Caco-2 (cell line): ENCODE data around the gene ARHGEF7. TPM values are rescaled to one million over a fixed set of nuclear protein-coding genes. Genes with fewer than 3 reads are reported as not detected.

Experiments
- BruUV-seq: library from RNA; stranded (reverse); fragments of 400-500 nt; replicated peaks from 2 replicates; lab custom pipeline; 2021; lab: Mats Ljungman, UMichigan
- CTCF ChIA-PET: fragments of 300-600 bp; sonication (Branson Sonifier 250); formaldehyde crosslinking; loops from one replicate; lab custom pipeline; 2022; ENCODE audit warnings: antibody characterized with exemption; lab: Charles Lee
- POLR2A ChIA-PET: fragments of 300-600 bp; sonication (Branson Sonifier 250); formaldehyde crosslinking; loops from one replicate; lab custom pipeline; 2022; ENCODE audit warnings: antibody characterized with exemption; lab: Charles Lee
- DNase-seq, 2 experiments: peaks; one replicate each; pipeline versions ENCODE4 v3.0.0 to v3.0.0-alpha.2; 2020 to 2022
- H3K27me3 ChIP-seq: replicated peaks from 2 replicates; pipeline ENCODE4 v1.6.0; 2011; ENCODE audit warnings: low read length; ENCODE audit not compliant: control insufficient read depth, insufficient read depth
- H3K36me3 ChIP-seq: 2 replicates; pipeline ENCODE4 v1.5.1; 2011; ENCODE audit warnings: low read length; ENCODE audit not compliant: control insufficient read depth, insufficient read depth
- H3K4me1 ChIP-seq: fragments of 250-450 bp; sonication (Bioruptor Pico); 2 replicates; pipeline ENCODE4 v1.5.1; 2020; ENCODE audit warnings: mild to moderate bottlenecking
- H3K4me3 ChIP-seq: 2 replicates; pipeline ENCODE4 v1.5.1; 2011; ENCODE audit warnings: low read depth, mild to moderate bottlenecking, control low read depth, low read length
- H3K9me3 ChIP-seq: fragments of 250-450 bp; sonication (Bioruptor Pico); 2 replicates; pipeline ENCODE4 v1.5.1; 2020; ENCODE audit warnings: mild to moderate bottlenecking, moderate library complexity
- H3K27ac Mint-ChIP-seq: one replicate; pipeline ENCODE4 v1.8.0; 2022; ENCODE audit warnings: mixed read lengths; ENCODE audit not compliant: unreplicated experiment
- H3K27me3 Mint-ChIP-seq: one replicate; pipeline ENCODE4 v1.8.0; 2022; ENCODE audit warnings: mixed read lengths; ENCODE audit not compliant: insufficient read depth, unreplicated experiment
- H3K36me3 Mint-ChIP-seq: one replicate; pipeline ENCODE4 v1.8.0; 2022; ENCODE audit warnings: mild to moderate bottlenecking, mixed read lengths; ENCODE audit not compliant: insufficient read depth, unreplicated experiment
- H3K4me1 Mint-ChIP-seq: one replicate; pipeline ENCODE4 v1.8.0; 2022; ENCODE audit warnings: low read depth, mixed read lengths; ENCODE audit not compliant: unreplicated experiment
- H3K4me3 Mint-ChIP-seq: one replicate; pipeline ENCODE4 v1.8.0; 2022; ENCODE audit warnings: mild to moderate bottlenecking, moderate library complexity, mixed read lengths; ENCODE audit not compliant: unreplicated experiment
- H3K9me3 Mint-ChIP-seq: one replicate; pipeline ENCODE4 v1.8.0; 2022; ENCODE audit warnings: mixed read lengths; ENCODE audit not compliant: unreplicated experiment
- CTCF ChIP-seq, 2 experiments: fragments of 200-600 bp in 1 of 2; IDR thresholded peaks; 1 replicate in 1 of 2; 2 replicates in 1 of 2; pipeline versions ENCODE4 v1.5.1 to v1.8.0; 2011 to 2022; ENCODE audit warnings: antibody characterized with exemption in 1 of 2, control low read depth in 1 of 2, inconsistent platforms in 1 of 2, low read depth in 1 of 2, low read length in 1 of 2, mild to moderate bottlenecking in 1 of 2, moderate library complexity in 1 of 2; ENCODE audit not compliant: insufficient read depth in 1 of 2, severe bottlenecking in 1 of 2, unreplicated experiment in 1 of 2
- intact Hi-C: fragments of 100-400 bp; cut with micrococcal nuclease; formaldehyde crosslinking; loops from one replicate; pipeline ENCODE4 v1.10.0; 2022; ENCODE audit not compliant: unreplicated experiment
- total RNA-seq: library from RNA; stranded (reverse); gene quantifications from 2 replicates; pipeline ENCODE4 v1.2.3, GENCODE V29; 2022

Gene ARHGEF7
- total RNA-seq, 1 experiment from 2014 or later, result 60.5 TPM

- H3K27ac Mint-ChIP-seq, result no peak overlapping the region
- peaks cover 35% of the 10 kb centered on the region for H3K27me3 Mint-ChIP-seq
- no peaks in the 10 kb centered on the region for H3K9me3 ChIP-seq
- no peak overlapping the region for H3K4me3 Mint-ChIP-seq
- H3K4me1 ChIP-seq, result peaks cover 11% of the 10 kb centered on the region; the same call in 1 of the 2 replicates
- intact Hi-C loops, result no loop called here
- no peak for TF ChIP-seq CTCF (IDR thresholded peaks at IDR 0.05; ENCODE audit: insufficient read depth in 1 of 2, low read depth in 1 of 2, low read length in 1 of 2, severe bottlenecking in 1 of 2, unreplicated experiment in 1 of 2)
- no peaks in the 10 kb centered on the region for H3K9me3 Mint-ChIP-seq
- POLR2A ChIA-PET, result no interaction called here
- CTCF ChIA-PET, result no interaction called here
- no peaks in the 10 kb centered on the region for H3K36me3 Mint-ChIP-seq
- H3K27me3 ChIP-seq, result peaks cover 6% of the 10 kb centered on the region
- H3K4me1 Mint-ChIP-seq, result no peaks in the 10 kb centered on the region
- no peak overlapping the region for H3K4me3 ChIP-seq
- H3K36me3 ChIP-seq, result no peaks in the 10 kb centered on the region
- BruUV-seq, result no TSS peak
- DNase-seq, result no peak
Observed at GRCh38 chr13:111117289-111117688, 2.2 kb downstream of the ARHGEF7 start.

- intact Hi-C loops, result no loop called here
- CTCF ChIA-PET, result no interaction called here
- BruUV-seq, result no TSS peak
- Histone ChIP-seq H3K36me3 (no peaks in the 10 kb centered on the region), H3K27me3 (peaks cover 4% of the 10 kb centered on the region), H3K9me3 (no peaks in the 10 kb centered on the region), H3K4me1 (peaks cover 11% of the 10 kb centered on the region; the same call in 1 of the 2 replicates), H3K4me3 (no peak overlapping the region)
- H3K4me3 Mint-ChIP-seq, result no peak overlapping the region
- peaks cover 28% of the 10 kb centered on the region for H3K27me3 Mint-ChIP-seq
- POLR2A ChIA-PET, result no interaction called here
- DNase-seq, result no peak
- no peaks in the 10 kb centered on the region for H3K4me1 Mint-ChIP-seq
- H3K27ac Mint-ChIP-seq, result no peak overlapping the region
- H3K36me3 Mint-ChIP-seq, result no peaks in the 10 kb centered on the region
- no peaks in the 10 kb centered on the region for H3K9me3 Mint-ChIP-seq
- no peak for TF ChIP-seq CTCF (IDR thresholded peaks at IDR 0.05; ENCODE audit: insufficient read depth in 1 of 2, low read depth in 1 of 2, low read length in 1 of 2, severe bottlenecking in 1 of 2, unreplicated experiment in 1 of 2)
Observed at GRCh38 chr13:111117961-111118360, 2.9 kb downstream of the ARHGEF7 start.

- POLR2A ChIA-PET, result no interaction called here
- Mint-ChIP-seq H3K4me3 (no peak overlapping the region), H3K36me3 (no peaks in the 10 kb centered on the region), H3K4me1 (no peaks in the 10 kb centered on the region), H3K27ac (no peak overlapping the region), H3K27me3 (peaks cover 31% of the 10 kb centered on the region), H3K9me3 (no peaks in the 10 kb centered on the region)
- no peak for DNase-seq
- CTCF ChIA-PET, result no interaction called here
- peaks cover 10% of the 10 kb centered on the region; the same call in 1 of the 2 replicates for H3K4me1 ChIP-seq
- H3K9me3 ChIP-seq, result no peaks in the 10 kb centered on the region
- BruUV-seq, result no TSS peak
- H3K36me3 ChIP-seq, result no peaks in the 10 kb centered on the region
- intact Hi-C loops, result no loop called here
- no peak for TF ChIP-seq CTCF (IDR thresholded peaks at IDR 0.05; ENCODE audit: insufficient read depth in 1 of 2, low read depth in 1 of 2, low read length in 1 of 2, severe bottlenecking in 1 of 2, unreplicated experiment in 1 of 2)
- H3K27me3 ChIP-seq, result peaks cover 4% of the 10 kb centered on the region
- no peak overlapping the region for H3K4me3 ChIP-seq
Observed at GRCh38 chr13:111118898-111119607, 3.9 kb downstream of the ARHGEF7 start.
